GM13976 (cell line): ENCODE data around the gene PKMYT1.
"Not testable (repeated sequence)": the region's sequence is repeated elsewhere in the genome, so short reads cannot be mapped to it uniquely, and the experiment has no call there.

Experiments
- DNase-seq: peaks from one replicate; pipeline ENCODE4 v3.0.0; 2012; ENCODE audit warnings: low spot score
- in situ Hi-C: fragments of 300-500 bp; cut with MboI; formaldehyde crosslinking; loops from one replicate; pipeline ENCODE4 v1.12.0; 2022; ENCODE audit warnings: low sequenced_read_pairs, mixed read lengths, inconsistent platforms; ENCODE audit not compliant: unreplicated experiment
- TF ChIP-seq, protein P1 (sequence below): IDR thresholded peaks from 2 replicates; pipeline ENCODE4 v1.5.1; 2012; ENCODE audit warnings: borderline replicate concordance, mild to moderate bottlenecking; ENCODE audit not compliant: insufficient read depth; ENCODE audit errors: extremely low read depth, missing control alignments, control extremely low read depth

Gene PKMYT1

DNA sequence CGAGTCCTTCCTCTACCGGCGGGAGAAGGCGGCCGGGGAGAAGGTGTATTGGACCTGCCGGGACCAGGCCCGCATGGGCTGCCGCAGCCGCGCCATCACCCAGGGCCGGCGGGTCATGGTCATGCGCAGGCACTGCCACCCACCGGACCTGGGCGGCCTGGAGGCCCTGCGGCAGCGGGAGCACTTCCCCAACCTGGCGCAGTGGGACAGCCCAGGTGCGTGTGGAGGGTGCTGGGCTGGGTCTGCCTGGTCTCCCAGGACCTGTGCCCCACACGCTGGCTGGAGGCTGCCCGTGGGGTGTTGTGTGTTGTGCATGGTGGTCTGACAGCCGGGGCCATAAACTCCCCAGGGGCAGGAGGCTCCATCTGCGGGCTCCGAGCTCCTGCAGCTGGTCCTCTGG lies 43.1 kb downstream of the PKMYT1 start:
- in situ Hi-C loops: no loop called here
- no peak for DNase-seq
- TF ChIP-seq, protein P1, sequence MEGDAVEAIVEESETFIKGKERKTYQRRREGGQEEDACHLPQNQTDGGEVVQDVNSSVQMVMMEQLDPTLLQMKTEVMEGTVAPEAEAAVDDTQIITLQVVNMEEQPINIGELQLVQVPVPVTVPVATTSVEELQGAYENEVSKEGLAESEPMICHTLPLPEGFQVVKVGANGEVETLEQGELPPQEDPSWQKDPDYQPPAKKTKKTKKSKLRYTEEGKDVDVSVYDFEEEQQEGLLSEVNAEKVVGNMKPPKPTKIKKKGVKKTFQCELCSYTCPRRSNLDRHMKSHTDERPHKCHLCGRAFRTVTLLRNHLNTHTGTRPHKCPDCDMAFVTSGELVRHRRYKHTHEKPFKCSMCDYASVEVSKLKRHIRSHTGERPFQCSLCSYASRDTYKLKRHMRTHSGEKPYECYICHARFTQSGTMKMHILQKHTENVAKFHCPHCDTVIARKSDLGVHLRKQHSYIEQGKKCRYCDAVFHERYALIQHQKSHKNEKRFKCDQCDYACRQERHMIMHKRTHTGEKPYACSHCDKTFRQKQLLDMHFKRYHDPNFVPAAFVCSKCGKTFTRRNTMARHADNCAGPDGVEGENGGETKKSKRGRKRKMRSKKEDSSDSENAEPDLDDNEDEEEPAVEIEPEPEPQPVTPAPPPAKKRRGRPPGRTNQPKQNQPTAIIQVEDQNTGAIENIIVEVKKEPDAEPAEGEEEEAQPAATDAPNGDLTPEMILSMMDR: no peak

DNA sequence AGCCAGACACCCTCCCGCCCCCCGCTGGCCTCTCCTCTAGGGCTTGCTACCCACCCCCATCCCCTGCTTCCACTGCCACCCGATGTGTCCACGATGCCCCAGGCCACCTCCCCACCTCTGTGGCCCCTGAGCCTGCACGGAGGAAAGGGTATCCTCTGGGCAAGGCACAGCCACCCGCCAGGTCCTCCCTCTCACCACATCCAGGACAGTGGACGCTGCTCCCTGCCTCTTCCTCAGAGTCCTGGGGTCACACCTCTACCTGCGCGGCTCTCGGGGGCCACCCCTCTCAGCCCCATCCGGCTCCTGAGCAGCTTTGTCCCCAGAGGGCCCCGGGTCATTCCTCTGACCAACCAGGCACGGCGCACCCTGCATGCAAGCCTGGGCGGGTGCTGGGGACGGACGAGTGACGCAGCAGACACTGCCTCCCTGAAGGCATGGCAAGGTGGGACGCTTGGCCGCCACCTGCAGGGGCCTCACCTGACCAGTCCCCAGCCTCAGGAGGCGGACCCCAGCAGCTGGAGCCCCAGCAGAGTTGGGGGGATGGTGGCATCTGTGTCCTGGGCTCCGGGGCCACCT lies 43.7 kb downstream of the PKMYT1 start:
- in situ Hi-C loops: no loop called here
- no peak for DNase-seq
- TF ChIP-seq, protein P1: no peak

DNA sequence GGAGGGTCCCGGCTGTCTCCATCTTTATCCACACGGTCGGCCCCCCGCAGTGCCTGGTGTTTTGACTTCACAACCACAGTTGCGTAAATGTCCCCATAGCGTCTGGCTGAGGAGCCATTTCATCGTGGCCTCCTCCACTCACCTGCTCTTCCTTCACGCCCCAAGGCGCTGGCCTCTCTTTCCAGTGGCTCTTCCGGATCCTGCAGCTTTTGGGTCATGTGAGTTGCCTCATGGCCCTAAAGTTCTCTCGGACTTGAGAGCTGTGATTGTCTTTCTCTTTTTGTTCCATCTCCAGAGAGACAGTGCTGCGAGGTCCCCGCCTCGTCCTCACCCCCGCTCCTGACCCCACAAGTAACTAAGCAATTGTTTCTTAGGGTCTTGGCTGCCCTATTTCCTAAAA lies 45.8 kb downstream of the PKMYT1 start:
- in situ Hi-C loops: no loop called here
- DNase-seq: no peak
- TF ChIP-seq, protein P1: no peak

DNA sequence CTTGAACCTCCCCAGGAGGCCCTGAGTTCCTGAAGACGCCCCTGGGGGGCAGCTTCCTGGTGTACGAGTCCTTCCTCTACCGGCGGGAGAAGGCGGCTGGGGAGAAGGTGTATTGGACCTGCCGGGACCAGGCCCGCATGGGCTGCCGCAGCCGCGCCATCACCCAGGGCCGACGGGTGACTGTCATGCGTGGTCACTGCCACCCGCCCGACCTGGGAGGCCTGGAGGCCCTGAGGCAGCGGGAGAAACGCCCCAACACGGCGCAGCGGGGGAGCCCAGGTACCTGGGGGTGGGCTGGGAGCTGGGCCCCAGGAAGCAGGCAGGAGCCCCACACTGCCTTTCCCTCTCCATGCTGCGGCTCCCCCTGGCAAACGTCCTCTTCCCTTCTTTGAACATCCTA lies 46.5 kb downstream of the PKMYT1 start:
- no peak for DNase-seq
- in situ Hi-C loops: no loop called here
- TF ChIP-seq, protein P1: no peak

DNA sequence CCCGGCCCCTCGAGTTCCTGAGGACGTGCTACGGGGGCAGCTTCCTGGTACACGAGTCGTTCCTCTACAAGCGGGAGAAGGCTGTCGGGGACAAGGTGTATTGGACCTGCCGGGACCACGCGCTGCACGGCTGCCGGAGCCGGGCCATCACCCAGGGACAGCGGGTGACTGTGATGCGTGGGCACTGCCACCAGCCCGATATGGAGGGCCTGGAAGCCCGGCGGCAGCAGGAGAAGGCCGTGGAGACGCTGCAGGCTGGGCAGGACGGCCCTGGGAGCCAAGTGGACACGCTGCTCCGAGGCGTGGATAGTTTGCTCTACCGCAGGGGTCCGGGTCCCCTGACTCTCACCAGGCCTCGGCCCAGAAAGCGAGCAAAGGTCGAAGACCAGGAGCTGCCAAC lies 47.1 kb downstream of the PKMYT1 start:
- TF ChIP-seq, protein P1: no peak
- in situ Hi-C loops: no loop called here
- DNase-seq: no peak

DNA sequence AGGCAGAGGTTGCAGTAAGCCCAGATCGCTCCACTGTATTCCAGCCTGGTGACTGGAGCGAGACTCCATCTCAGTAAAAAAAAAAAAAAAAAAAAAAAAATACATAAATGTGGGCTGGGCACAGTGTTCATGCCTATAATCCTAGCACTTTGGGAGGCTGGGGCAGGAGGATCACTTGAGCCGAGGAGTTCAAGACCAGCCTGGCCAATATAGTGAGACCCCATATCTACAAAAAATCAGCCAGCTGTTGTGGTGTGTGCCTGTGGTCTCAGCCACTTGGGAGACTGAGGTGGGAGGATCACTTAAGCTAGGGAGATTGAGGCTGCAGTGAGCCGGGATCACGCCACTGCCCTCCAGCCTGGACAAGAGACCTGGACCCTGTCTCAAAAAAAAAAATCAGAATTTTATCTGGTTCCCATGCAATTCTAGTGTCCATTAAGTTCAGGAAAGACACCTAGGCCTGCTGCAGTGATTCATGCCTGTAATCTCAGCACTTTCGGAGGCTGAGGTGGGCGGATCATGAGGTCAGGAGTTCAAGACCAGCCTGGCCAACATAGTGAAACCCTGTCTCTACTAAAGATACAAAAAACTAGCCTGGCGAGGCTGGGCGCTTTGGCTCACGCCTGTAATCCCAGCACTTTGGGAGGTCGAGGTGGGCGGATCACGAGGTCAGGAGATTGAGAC lies 48.9 kb downstream of the PKMYT1 start:
- in situ Hi-C loops: not testable (repeated sequence)

DNA sequence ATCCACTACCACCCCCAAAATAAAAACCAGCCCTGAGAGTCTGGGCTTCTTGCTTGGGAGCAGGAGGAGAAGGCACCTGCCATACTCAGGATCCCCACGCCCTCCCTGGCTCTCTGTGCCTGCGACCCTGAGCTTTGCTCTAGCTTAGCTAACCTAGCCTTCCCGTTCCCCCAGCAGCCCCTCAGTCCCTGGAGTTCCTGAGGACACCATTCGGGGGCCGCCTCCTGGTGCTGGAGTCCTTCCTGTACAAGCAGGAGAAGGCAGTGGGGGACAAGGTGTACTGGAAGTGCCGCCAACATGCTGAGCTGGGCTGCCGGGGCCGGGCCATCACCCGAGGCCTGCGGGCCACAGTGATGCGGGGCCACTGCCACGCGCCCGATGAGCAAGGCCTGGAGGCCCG lies 50.0 kb downstream of the PKMYT1 start:
- in situ Hi-C loops: no loop called here
- DNase-seq: no peak
- TF ChIP-seq, protein P1: no peak

More for the DNA sequence above, 48.9 kb downstream of the PKMYT1 start:
- not testable (repeated sequence) for DNase-seq
